KOPT-K1 (cell line): ENCODE data around the gene CTNNBL1.
"Not testable (repeated sequence)": the region's sequence is repeated elsewhere in the genome, so short reads cannot be mapped to it uniquely, and the experiment has no call there.

Experiments used
- H3K27ac ChIP-seq: fragments of 200-600 bp; sonication (generic); 2 replicates; pipeline ENCODE4 v1.5.1; 2016; ENCODE audit warnings: antibody characterized with exemption, mild to moderate bottlenecking, low read depth, low read length; ENCODE audit not compliant: poor library complexity, severe bottlenecking
- H3K36me3 ChIP-seq: fragments of 200-600 bp; sonication (generic); 2 replicates; pipeline ENCODE4 v1.5.1; 2017; ENCODE audit warnings: antibody characterized with exemption, mild to moderate bottlenecking, low read length, moderate library complexity; ENCODE audit not compliant: insufficient read depth
- H3K9me3 ChIP-seq: fragments of 200-600 bp; sonication (generic); 2 replicates; pipeline ENCODE4 v1.5.1; 2017; ENCODE audit warnings: antibody characterized with exemption, low read length, mild to moderate bottlenecking; ENCODE audit not compliant: insufficient read depth, poor library complexity, severe bottlenecking

CTNNBL1 gene

DNA sequence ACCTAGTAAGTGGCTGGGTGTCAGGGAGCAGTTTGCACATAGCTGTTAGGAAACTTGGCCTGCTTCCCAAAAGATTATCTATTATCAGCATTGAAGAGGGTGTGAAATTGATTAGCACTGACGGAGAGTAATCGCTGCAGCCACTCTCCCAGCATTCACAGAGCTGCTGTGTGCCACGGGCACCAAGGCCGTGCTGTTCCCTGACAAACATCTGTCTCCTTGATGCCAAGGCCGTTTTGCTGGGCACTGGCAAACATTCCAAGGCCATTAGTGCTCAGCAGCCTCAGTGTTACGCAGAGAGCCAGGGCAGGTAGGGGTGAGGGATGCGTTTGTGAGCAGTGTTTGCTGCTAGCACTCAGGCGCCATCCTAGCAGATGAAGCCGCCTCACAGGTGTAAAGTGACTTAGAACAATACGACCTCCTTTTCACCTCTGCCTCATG, 151.4 kb downstream of the CTNNBL1 start:
- no peaks in the 10 kb centered on the region for H3K9me3 ChIP-seq
- no peak overlapping the region for H3K27ac ChIP-seq
- H3K36me3 ChIP-seq: peaks cover 89% of the 10 kb centered on the region

GRCh38 chr20:37845878-37846277, 152.0 kb downstream of the CTNNBL1 start:
- H3K27ac ChIP-seq: no peak overlapping the region
- H3K36me3 ChIP-seq: peaks cover 89% of the 10 kb centered on the region

GRCh38 chr20:37846573-37846972, 152.7 kb downstream of the CTNNBL1 start:
- Histone ChIP-seq H3K27ac (no peak overlapping the region), H3K9me3 (no peaks in the 10 kb centered on the region)

More at GRCh38 chr20:37845878-37846277, 152.0 kb downstream of the CTNNBL1 start:
- H3K9me3 ChIP-seq: no peaks in the 10 kb centered on the region

GRCh38 chr20:37848706-37849105, 154.9 kb downstream of the CTNNBL1 start:
- Histone ChIP-seq H3K9me3 (no peaks in the 10 kb centered on the region), H3K36me3 (peaks cover 90% of the 10 kb centered on the region), H3K27ac (no peak overlapping the region)

More at GRCh38 chr20:37846573-37846972, 152.7 kb downstream of the CTNNBL1 start:
- H3K36me3 ChIP-seq: peaks cover 87% of the 10 kb centered on the region

GRCh38 chr20:37849156-37849555, 155.3 kb downstream of the CTNNBL1 start:
- Histone ChIP-seq H3K9me3 (no peaks in the 10 kb centered on the region), H3K36me3 (peaks cover 91% of the 10 kb centered on the region), H3K27ac (no peak overlapping the region)

GRCh38 chr20:37849566-37849965, 155.7 kb downstream of the CTNNBL1 start:
- H3K9me3 ChIP-seq: no peaks in the 10 kb centered on the region
- no peak overlapping the region for H3K27ac ChIP-seq
- peaks cover 87% of the 10 kb centered on the region for H3K36me3 ChIP-seq

GRCh38 chr20:37850036-37850592, 156.3 kb downstream of the CTNNBL1 start:
- Histone ChIP-seq H3K27ac (no peak overlapping the region), H3K9me3 (no peaks in the 10 kb centered on the region), H3K36me3 (peaks cover 82% of the 10 kb centered on the region)

DNA sequence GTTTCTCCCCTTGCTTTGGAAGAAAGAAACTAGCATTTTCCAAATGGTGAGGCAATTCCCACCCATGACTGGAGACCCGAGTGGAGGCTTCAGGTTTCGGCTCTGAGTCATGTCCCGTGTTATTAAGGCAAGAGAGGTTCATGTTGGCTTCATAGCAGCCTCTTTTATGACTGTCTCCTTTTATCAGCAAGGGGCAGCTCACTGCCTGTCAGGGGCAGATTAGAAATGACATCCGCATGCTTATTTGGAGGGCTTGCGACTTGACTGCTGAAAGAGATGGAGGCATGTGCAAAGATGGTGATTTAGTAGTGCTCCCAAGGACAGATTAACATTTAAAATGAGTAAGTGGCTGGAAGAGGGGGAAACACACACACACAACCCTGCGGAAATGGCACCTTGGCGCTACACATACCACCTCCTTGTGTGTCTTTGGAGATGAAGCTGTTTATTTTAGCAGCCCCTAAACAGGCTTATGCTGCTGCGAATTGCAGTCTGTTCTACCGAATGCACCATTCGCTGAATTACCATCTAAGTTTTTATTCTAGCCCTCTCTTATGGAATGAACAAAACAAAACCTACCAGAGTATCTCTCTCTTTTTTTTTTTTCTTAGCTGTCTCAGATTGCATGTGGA, 157.0 kb downstream of the CTNNBL1 start:
- no peaks in the 10 kb centered on the region for H3K9me3 ChIP-seq
- H3K27ac ChIP-seq: no peak overlapping the region
- H3K36me3 ChIP-seq: peaks cover 74% of the 10 kb centered on the region

DNA sequence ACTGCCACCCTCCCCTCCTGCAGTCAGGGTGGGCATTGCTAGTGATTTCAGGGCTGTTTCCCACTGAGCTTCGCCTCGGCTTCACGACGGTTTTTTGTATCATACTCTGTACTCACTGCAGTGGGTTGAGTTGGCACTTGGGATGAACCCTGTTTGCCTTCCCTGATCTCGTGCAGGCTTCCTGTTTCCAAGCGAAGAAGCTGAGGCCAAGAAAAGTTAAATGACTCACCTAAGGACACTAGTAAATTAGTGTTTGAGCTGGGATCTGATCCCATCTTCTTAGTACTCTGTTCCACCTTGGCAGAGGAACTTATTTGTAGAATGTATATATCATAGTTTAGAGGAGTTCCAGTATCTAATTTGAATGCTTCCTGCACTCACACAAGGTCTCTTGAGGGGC, 158.8 kb downstream of the CTNNBL1 start:
- Histone ChIP-seq H3K36me3 (peaks cover 65% of the 10 kb centered on the region), H3K9me3 (no peaks in the 10 kb centered on the region), H3K27ac (no peak overlapping the region)

- Histone ChIP-seq H3K9me3 (no peaks in the 10 kb centered on the region), H3K36me3 (peaks cover 53% of the 10 kb centered on the region), H3K27ac (no peak overlapping the region)
Measured at GRCh38 chr20:37853823-37854375, 160.1 kb downstream of the CTNNBL1 start.

DNA sequence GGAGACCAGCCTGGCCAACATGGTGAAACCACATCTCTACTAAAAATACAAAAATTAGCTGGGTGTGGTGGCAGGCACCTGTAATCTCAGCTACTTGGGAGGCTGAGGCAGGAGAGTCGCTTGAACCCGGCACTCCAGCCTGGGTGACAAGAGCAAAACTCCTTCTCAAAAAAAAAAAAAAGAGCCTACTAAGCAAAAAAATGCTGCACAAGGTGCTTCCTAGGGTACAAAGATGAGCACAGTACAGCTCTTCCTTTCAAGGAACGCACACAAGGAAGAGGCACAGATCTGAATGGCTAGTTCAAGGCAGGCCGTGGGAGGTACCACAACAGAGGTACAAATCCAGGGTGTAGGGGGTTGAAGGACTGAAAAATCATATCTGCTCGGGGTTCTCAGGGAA, 162.2 kb downstream of the CTNNBL1 start:
- H3K9me3 ChIP-seq, H3K27ac ChIP-seq: not testable (repeated sequence)
- H3K36me3 ChIP-seq: peaks cover 45% of the 10 kb centered on the region

DNA sequence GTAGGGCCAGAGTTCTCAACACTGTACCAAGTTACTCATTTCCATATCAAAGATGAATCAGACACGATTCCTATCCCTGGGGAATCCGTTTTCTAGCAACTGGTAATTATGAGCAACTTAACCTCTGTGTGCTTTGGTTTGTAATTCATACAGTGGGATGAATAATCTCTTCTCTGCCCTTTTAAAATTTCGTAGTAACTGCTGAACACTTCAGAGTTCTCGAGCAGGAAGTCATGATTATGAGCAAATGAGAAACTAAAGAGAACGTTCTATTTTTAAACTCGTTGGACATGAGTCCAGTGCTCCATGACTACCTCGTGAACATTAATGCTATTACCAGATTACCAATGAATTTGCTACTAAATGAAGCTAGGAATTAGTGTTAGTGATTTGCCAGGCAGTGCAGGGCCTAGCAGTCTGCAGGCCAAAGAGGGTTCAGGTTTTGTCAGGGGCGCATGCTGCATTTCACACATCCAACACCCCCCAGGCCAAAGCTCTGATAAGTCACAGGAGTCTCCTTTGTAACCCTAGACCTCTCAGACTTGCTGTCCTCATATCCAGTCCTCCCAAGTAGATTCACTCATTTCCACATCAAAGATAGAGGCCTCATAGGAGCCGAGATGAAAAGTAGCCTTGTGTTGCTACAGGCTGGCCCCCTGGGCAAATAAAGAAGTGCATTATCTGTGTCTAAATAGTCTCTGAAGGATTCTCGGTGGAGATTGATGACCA, 163.3 kb downstream of the CTNNBL1 start:
- no peak overlapping the region for H3K27ac ChIP-seq
- H3K9me3 ChIP-seq: no peaks in the 10 kb centered on the region
- H3K36me3 ChIP-seq: peaks cover 49% of the 10 kb centered on the region

GRCh38 chr20:37859406-37860171, 165.8 kb downstream of the CTNNBL1 start:
- no peaks in the 10 kb centered on the region for H3K9me3 ChIP-seq
- H3K27ac ChIP-seq: no peak overlapping the region
- H3K36me3 ChIP-seq: peaks cover 49% of the 10 kb centered on the region

DNA sequence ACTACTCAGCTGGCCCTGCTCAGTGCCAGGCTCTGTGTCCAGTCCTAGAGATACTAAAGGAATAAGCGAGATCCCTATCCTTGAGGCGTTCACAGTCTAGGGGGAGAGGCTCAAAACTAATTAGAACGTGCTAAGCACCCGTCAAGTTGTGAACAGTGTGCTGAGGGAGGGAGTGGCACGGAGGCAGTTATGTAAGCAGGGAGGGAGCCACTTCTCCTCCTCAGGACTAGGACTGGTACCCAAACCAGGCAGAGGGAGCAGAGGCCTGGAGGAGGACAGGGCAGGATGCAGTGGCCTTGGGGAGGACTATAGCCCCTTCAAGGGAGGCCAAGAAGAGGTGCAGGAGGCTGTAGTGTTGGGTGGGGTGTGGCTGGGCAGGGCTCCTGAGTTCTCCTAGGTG, 169.5 kb downstream of the CTNNBL1 start:
- no peaks in the 10 kb centered on the region for H3K9me3 ChIP-seq
- peaks cover 80% of the 10 kb centered on the region for H3K36me3 ChIP-seq

GRCh38 chr20:37864298-37864697, 170.5 kb downstream of the CTNNBL1 start:
- H3K36me3 ChIP-seq: peaks cover 90% of the 10 kb centered on the region
- H3K9me3 ChIP-seq: no peaks in the 10 kb centered on the region
- no peak overlapping the region for H3K27ac ChIP-seq

More for the DNA sequence above, 169.5 kb downstream of the CTNNBL1 start:
- no peak overlapping the region for H3K27ac ChIP-seq
